Uterus (tissue), 2 donors: Measurements from ENCODE around the gene CAMLG.

Experiments used
- CTCF ChIP-seq, 4 experiments: fragments of 200-600 bp in 2 of 4; fragments of 450-650 bp in 2 of 4; sonication (generic) in 2 of 4; IDR thresholded peaks; one replicate each; pipeline ENCODE4 v1.5.1; 2016 to 2019; ENCODE audit warnings: antibody characterized with exemption in 4 of 4, mild to moderate bottlenecking in 2 of 4, moderate library complexity in 1 of 4
- POLR2A ChIP-seq, 2 donors: fragments of 450-650 bp; IDR thresholded peaks; one replicate each; pipeline ENCODE4 v1.6.1; 2016; ENCODE audit warnings: antibody characterized with exemption in 2 of 2, mild to moderate bottlenecking in 1 of 2, moderate library complexity in 1 of 2

DNA sequence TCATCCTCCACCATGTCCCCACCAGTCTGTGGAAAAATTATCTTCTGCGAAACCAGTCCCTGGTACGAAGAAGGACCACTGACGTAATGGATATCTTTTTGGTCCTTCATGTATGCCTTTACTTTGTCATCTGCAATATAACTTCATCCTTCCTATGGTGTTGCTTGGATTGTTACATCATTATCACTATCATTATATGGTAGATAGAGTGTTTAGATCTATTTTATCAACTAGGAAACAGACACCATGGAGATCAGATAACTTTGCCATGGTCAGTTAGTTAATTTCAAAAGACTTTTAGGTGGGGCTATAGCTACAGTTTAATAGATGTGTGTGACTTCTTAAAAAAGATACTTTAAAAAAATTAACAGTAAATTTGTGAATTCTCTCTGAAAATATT, 23.8 kb upstream of the CAMLG start:
- TF ChIP-seq CTCF (IDR thresholded peaks at IDR 0.05) (no peak), POLR2A (IDR thresholded peaks at IDR 0.05) (no peak)
